ENCODE measurements around the gene MET.
"Not testable (repeated sequence)": the region's sequence is repeated elsewhere in the genome, so short reads cannot be mapped to it uniquely, and the experiment has no call there.

Gene MET

GRCh38 chr7:116809636-116810266 lies 137.8 kb downstream of the MET start:
- peak; percentile 72 for DNase-seq (ENCODE audit: low read depth)

- DNase-seq (ENCODE audit: low read depth): peak; percentile 51
Measured at GRCh38 chr7:116810267-116811116, 138.5 kb downstream of the MET start.

- DNase-seq (ENCODE audit: low read depth): no peak
Measured at GRCh38 chr7:116811768-116812167, 139.8 kb downstream of the MET start.

- DNase-seq (ENCODE audit: low read depth): peak; percentile 35
Measured at GRCh38 chr7:116812860-116813259, 140.9 kb downstream of the MET start.

GRCh38 chr7:116813371-116813770 lies 141.4 kb downstream of the MET start:
- not testable (repeated sequence) for DNase-seq (ENCODE audit: low read depth)

GRCh38 chr7:116815041-116815440 lies 143.0 kb downstream of the MET start:
- DNase-seq (ENCODE audit: low read depth): no peak

- no peak for DNase-seq (ENCODE audit: low read depth)
Measured at GRCh38 chr7:116820149-116820548, 148.2 kb downstream of the MET start.

GRCh38 chr7:116821647-116822046 lies 149.7 kb downstream of the MET start:
- not testable (repeated sequence) for DNase-seq (ENCODE audit: low read depth)

GRCh38 chr7:116824449-116824848 lies 152.5 kb downstream of the MET start:
- no peak for DNase-seq (ENCODE audit: low read depth)

GRCh38 chr7:116828281-116828680 lies 156.3 kb downstream of the MET start:
- no peak for DNase-seq (ENCODE audit: low read depth)

GRCh38 chr7:116829041-116829440 lies 157.0 kb downstream of the MET start:
- DNase-seq (ENCODE audit: low read depth): no peak

GRCh38 chr7:116829493-116829892 lies 157.5 kb downstream of the MET start:
- no peak for DNase-seq (ENCODE audit: low read depth)

- DNase-seq (ENCODE audit: low read depth): no peak
Measured at GRCh38 chr7:116832692-116833091, 160.7 kb downstream of the MET start.

GRCh38 chr7:116834815-116835504 lies 163.0 kb downstream of the MET start:
- DNase-seq (ENCODE audit: low read depth): peak; percentile 14

GRCh38 chr7:116836048-116836447 lies 164.1 kb downstream of the MET start:
- no peak for DNase-seq (ENCODE audit: low read depth)

GRCh38 chr7:116836911-116837310 lies 164.9 kb downstream of the MET start:
- DNase-seq (ENCODE audit: low read depth): no peak

GRCh38 chr7:116837586-116837985 lies 165.6 kb downstream of the MET start:
- no peak for DNase-seq (ENCODE audit: low read depth)

GRCh38 chr7:116840256-116840655 lies 168.3 kb downstream of the MET start:
- DNase-seq (ENCODE audit: low read depth): no peak

- no peak for DNase-seq (ENCODE audit: low read depth)
Measured at GRCh38 chr7:116842371-116842770, 170.4 kb downstream of the MET start.

GRCh38 chr7:116843378-116843777 lies 171.4 kb downstream of the MET start:
- no peak for DNase-seq (ENCODE audit: low read depth)

Measured in EH (cell line).